Ramos (cell line): ENCODE data around the gene ALDH9A1.
"Not testable (repeated sequence)": the region's sequence is repeated elsewhere in the genome, so short reads cannot be mapped to it uniquely, and the experiment has no call there.

ENCODE experiments used
- in situ Hi-C: fragments of 300-500 bp; cut with MboI; formaldehyde crosslinking; loops from one replicate; pipeline ENCODE4 v1.14.3; 2022; ENCODE audit warnings: low sequenced_read_pairs; ENCODE audit not compliant: unreplicated experiment

Gene ALDH9A1

GRCh38 chr1:165695031-165695430, 3.3 kb downstream of the ALDH9A1 start:
- in situ Hi-C loops = no loop called here

GRCh38 chr1:165688046-165688445, 10.3 kb downstream of the ALDH9A1 start:
- in situ Hi-C loops = no loop called here

GRCh38 chr1:165686971-165687433, 11.4 kb downstream of the ALDH9A1 start:
- in situ Hi-C loops = no loop called here

GRCh38 chr1:165686121-165686970, 12.0 kb downstream of the ALDH9A1 start:
- in situ Hi-C loops = no loop called here

- in situ Hi-C loops = no loop called here
Measured at GRCh38 chr1:165683848-165684485, 14.4 kb downstream of the ALDH9A1 start.

GRCh38 chr1:165680773-165681172, 17.6 kb downstream of the ALDH9A1 start:
- in situ Hi-C loops = not testable (repeated sequence)

GRCh38 chr1:165680303-165680702, 18.1 kb downstream of the ALDH9A1 start:
- in situ Hi-C loops = no loop called here

GRCh38 chr1:165679282-165680036, 18.9 kb downstream of the ALDH9A1 start:
- in situ Hi-C loops = no loop called here

- in situ Hi-C loops = no loop called here
Measured at GRCh38 chr1:165678509-165678908, 19.9 kb downstream of the ALDH9A1 start.

- in situ Hi-C loops = no loop called here
Measured at GRCh38 chr1:165675794-165676193, 22.6 kb downstream of the ALDH9A1 start.

GRCh38 chr1:165674599-165674998, 23.8 kb downstream of the ALDH9A1 start:
- in situ Hi-C loops = no loop called here

- in situ Hi-C loops = no loop called here
Measured at GRCh38 chr1:165671526-165671925, 26.8 kb downstream of the ALDH9A1 start.

- in situ Hi-C loops = no loop called here
Measured at GRCh38 chr1:165668184-165668583, 30.2 kb downstream of the ALDH9A1 start.

GRCh38 chr1:165666152-165666825, 32.1 kb downstream of the ALDH9A1 start:
- in situ Hi-C loops = no loop called here

- in situ Hi-C loops = no loop called here
Measured at GRCh38 chr1:165662186-165662585, 36.2 kb downstream of the ALDH9A1 start.

- in situ Hi-C loops = no loop called here
Measured at GRCh38 chr1:165661703-165662102, 36.7 kb downstream of the ALDH9A1 start.

- in situ Hi-C loops = no loop called here
Measured at GRCh38 chr1:165659581-165659895, 38.8 kb downstream of the ALDH9A1 start.

GRCh38 chr1:165658766-165659580, 39.4 kb downstream of the ALDH9A1 start:
- in situ Hi-C loops = not testable (repeated sequence)

- in situ Hi-C loops = no loop called here
Measured at GRCh38 chr1:165650981-165651625, 47.3 kb downstream of the ALDH9A1 start.
